Mucosa of descending colon (tissue), 3 donors: Measurements from ENCODE around the gene ACIN1. TPM values are rescaled to one million over a fixed set of nuclear protein-coding genes. Genes with fewer than 3 reads are reported as not detected.

Source experiments
- ATAC-seq: fragments of 200-7000 bp; cut with Tn5 transposase; one replicate; pipeline ENCODE4 v1.9.1; 2020; ENCODE audit warnings: mild to moderate bottlenecking, moderate library complexity
- DNase-seq, 3 donors: peaks; one replicate each; pipeline ENCODE4 v3.0.0-alpha.2; 2020
- H3K36me3 ChIP-seq: fragments of 200-600 bp; one replicate; pipeline ENCODE4 v1.8.0; 2021; ENCODE audit warnings: low read depth, mild to moderate bottlenecking
- H3K4me1 ChIP-seq: fragments of 200-600 bp; one replicate; pipeline ENCODE4 v1.8.0; 2021; ENCODE audit warnings: low read depth, mild to moderate bottlenecking
- H3K4me3 ChIP-seq: fragments of 200-600 bp; one replicate; pipeline ENCODE4 v1.8.0; 2021; ENCODE audit warnings: mild to moderate bottlenecking
- H3K9me3 ChIP-seq: fragments of 200-600 bp; one replicate; pipeline ENCODE4 v1.8.0; 2021; ENCODE audit warnings: mild to moderate bottlenecking
- CTCF ChIP-seq: fragments of 200-600 bp; IDR thresholded peaks from one replicate; pipeline ENCODE4 v1.8.0; 2022; ENCODE audit warnings: antibody characterized with exemption, mild to moderate bottlenecking
- intact Hi-C, 2 donors: fragments of 100-400 bp; cut with DNase I in 1 of 2; cut with micrococcal nuclease in 1 of 2; formaldehyde crosslinking; loops; one replicate each; pipeline versions ENCODE4 v1.11.0 to v1.11.1; 2022; cut with DNase I, micrococcal nuclease
- total RNA-seq, 3 donors: library from RNA; stranded (reverse); fragmentation: NEBNext Ultra II Directional in 2 of 3; extraction: Animal tissue kit (Norgen Biotek cat#: 25700) in 2 of 3; gene quantifications; one replicate each; pipeline versions ENCODE4 v1.2.1 to v1.2.4, GENCODE V29; 2021 to 2023
- donor health status: DM: no; HTN: no; CAD: no; lungs with moderate emphysema.
- donor health status: DM: no; HTN: no; CAD: no.
- donor health status: DM: no; HTN: yes; CAD: no.

The ACIN1 gene
- total RNA-seq, 3 donors from 2014 or later, result 143 to 172 (median 170) TPM

DNA sequence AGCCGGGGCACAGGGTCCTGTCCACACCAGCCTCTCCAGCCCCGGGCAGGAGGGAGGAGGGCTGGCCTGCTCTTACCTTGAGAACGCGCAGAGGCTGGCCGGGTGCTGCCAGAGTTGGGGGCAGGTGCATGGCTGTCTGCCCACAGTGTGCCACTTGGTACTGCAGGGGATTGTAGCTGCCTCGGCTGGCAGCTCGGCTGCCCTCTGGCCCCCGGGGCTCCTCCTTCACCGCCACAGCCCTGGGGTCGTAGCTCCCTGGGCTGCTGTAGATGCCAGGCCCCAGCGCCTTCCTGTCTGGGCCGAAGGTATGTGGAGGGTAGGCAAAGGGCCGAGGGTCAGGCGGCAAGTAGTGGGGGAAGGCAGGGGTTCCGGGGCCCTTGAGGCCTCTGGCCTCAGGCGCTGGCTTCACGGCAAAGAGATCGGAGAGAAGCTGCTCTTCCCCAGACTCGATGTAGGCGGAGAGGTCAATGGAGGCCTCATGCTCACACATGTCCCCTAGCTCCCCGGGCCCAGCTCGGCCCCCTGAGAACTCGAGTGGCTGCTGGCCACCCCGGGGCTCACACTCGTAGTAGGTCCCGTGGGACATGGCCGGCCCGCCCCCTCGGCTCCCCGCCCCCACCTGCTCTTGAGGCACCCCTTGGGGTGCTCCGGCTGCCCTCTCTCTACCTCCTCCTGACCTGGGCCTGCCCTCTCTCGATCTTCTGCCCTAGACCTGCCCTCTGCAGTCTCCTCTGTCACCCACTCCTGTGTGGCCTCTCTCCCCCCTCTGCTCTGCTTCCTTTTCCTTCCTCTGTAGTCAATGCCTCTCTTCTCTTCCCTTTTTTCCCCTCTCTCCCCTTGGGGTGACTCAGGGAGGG, 23.8 kb upstream of the ACIN1 start, which contains the start of gene CEBPE:
Gene CEBPE, minus strand, starts transcription at position 750 of the 857 bp plus-strand sequence. Its CDS starts 164 bp downstream, at position 586.
- Histone ChIP-seq H3K4me3 (no peak within 1 kb of the TSS), H3K4me1 (no peaks in the 10 kb centered on the region), H3K36me3 (no peaks in the 10 kb centered on the region), H3K9me3 (no peaks in the 10 kb centered on the region)
- ATAC-seq (no peak), DNase-seq (no peak)
- no peak for TF ChIP-seq CTCF
- intact Hi-C loops, result no loop called here

- TF ChIP-seq CTCF, result no peak
- no peak for ATAC-seq
Measured at GRCh38 chr14:23117371-23118020, 22.6 kb upstream of the ACIN1 start.

GRCh38 chr14:23115918-23116317, 21.0 kb upstream of the ACIN1 start:
- intact Hi-C loops, result no loop called here
- Histone ChIP-seq H3K9me3 (no peaks in the 10 kb centered on the region), H3K4me3 (no peak overlapping the region), H3K4me1 (no peaks in the 10 kb centered on the region), H3K36me3 (no peaks in the 10 kb centered on the region)
- DNase-seq, result no peak
- no peak for ATAC-seq
- TF ChIP-seq CTCF, result no peak

More at GRCh38 chr14:23117371-23118020, 22.6 kb upstream of the ACIN1 start:
- H3K9me3 ChIP-seq, result no peaks in the 10 kb centered on the region
- no peak overlapping the region for H3K4me3 ChIP-seq
- intact Hi-C loops, result no loop called here
- H3K36me3 ChIP-seq, result no peaks in the 10 kb centered on the region
- H3K4me1 ChIP-seq, result no peaks in the 10 kb centered on the region
- no peak for DNase-seq

- intact Hi-C loops, result no loop called here
- peak; percentile 47 for ATAC-seq
- Histone ChIP-seq H3K4me3 (no peak overlapping the region), H3K9me3 (no peaks in the 10 kb centered on the region), H3K4me1 (no peaks in the 10 kb centered on the region), H3K36me3 (no peaks in the 10 kb centered on the region)
- TF ChIP-seq CTCF, result no peak
- no peak for DNase-seq
Measured at GRCh38 chr14:23115039-23115731, 20.2 kb upstream of the ACIN1 start.

GRCh38 chr14:23114669-23115038, 19.7 kb upstream of the ACIN1 start:
- H3K9me3 ChIP-seq, result no peaks in the 10 kb centered on the region
- intact Hi-C loops, result no loop called here
- no peaks in the 10 kb centered on the region for H3K4me1 ChIP-seq
- TF ChIP-seq CTCF, result no peak
- H3K36me3 ChIP-seq, result no peaks in the 10 kb centered on the region
- ATAC-seq (no peak), DNase-seq (no peak)
- no peak overlapping the region for H3K4me3 ChIP-seq
